ENCODE results near the gene GRAMD2B.

DNA sequence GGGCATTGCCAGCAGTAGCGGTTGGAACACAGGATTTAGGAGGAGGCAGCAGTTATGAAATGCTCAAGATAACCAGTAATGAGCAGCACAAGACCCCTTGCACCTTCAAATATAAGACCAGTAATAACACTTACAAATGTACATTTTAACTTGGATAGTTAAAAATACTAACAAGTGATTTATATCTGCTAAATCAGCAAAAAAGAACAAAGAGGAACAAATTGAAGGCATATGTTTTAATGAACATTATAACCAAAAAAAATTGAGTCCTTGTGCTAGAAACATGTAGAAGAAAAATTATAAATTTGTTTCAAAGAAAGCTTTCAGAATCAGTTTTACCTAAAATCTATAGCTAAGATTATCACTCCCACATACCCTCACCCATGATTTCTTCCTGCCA, 119.8 kb downstream of the GRAMD2B start:
- TF ChIP-seq POLR2A (IDR thresholded peaks at IDR 0.05; ENCODE audit: low read length) (no peak), GATA1 (IDR thresholded peaks at IDR 0.05; ENCODE audit: low read depth, low read length) (no peak)
